ENCODE measurements around the gene DNER.

The DNER gene

GRCh38 chr2:229474125-229474524 lies 240.2 kb downstream of the DNER start:
- no peak for DNase-seq

GRCh38 chr2:229470781-229471180 lies 243.6 kb downstream of the DNER start:
- DNase-seq, result no peak

- no peak for DNase-seq
Observed at GRCh38 chr2:229467783-229468182, 246.6 kb downstream of the DNER start.

- DNase-seq, result no peak
Observed at GRCh38 chr2:229463841-229464346, 250.5 kb downstream of the DNER start.

- DNase-seq, result no peak
Observed at GRCh38 chr2:229462112-229462511, 252.2 kb downstream of the DNER start.

- no peak for DNase-seq
Observed at GRCh38 chr2:229456091-229456490, 258.3 kb downstream of the DNER start.

GRCh38 chr2:229454934-229455631 lies 259.3 kb downstream of the DNER start:
- DNase-seq, result no peak

GRCh38 chr2:229453230-229453629 lies 261.1 kb downstream of the DNER start:
- no peak for DNase-seq

- DNase-seq, result no peak
Observed at GRCh38 chr2:229451852-229452251, 262.5 kb downstream of the DNER start.

GRCh38 chr2:229447227-229447626 lies 267.1 kb downstream of the DNER start:
- no peak for DNase-seq

GRCh38 chr2:229446350-229446749 lies 268.0 kb downstream of the DNER start:
- DNase-seq, result no peak

GRCh38 chr2:229445501-229446211 lies 268.7 kb downstream of the DNER start:
- no peak for DNase-seq

- DNase-seq, result no peak
Observed at GRCh38 chr2:229445019-229445418, 269.3 kb downstream of the DNER start.

GRCh38 chr2:229443546-229444268 lies 270.6 kb downstream of the DNER start:
- DNase-seq, result no peak

- no peak for DNase-seq
Observed at GRCh38 chr2:229443141-229443540, 271.2 kb downstream of the DNER start.

GRCh38 chr2:229438430-229439159 lies 275.8 kb downstream of the DNER start:
- DNase-seq, result no peak

GRCh38 chr2:229437467-229437866 lies 276.9 kb downstream of the DNER start:
- DNase-seq, result no peak

GRCh38 chr2:229434187-229434586 lies 280.2 kb downstream of the DNER start:
- no peak for DNase-seq

- no peak for DNase-seq
Observed at GRCh38 chr2:229433351-229433750, 281.0 kb downstream of the DNER start.

- DNase-seq, result no peak
Observed at GRCh38 chr2:229431327-229431954, 282.9 kb downstream of the DNER start.

- DNase-seq, result no peak
Observed at GRCh38 chr2:229429589-229429988, 284.8 kb downstream of the DNER start.

- DNase-seq, result no peak
Observed at GRCh38 chr2:229426464-229426863, 287.9 kb downstream of the DNER start.

- DNase-seq, result no peak
Observed at GRCh38 chr2:229425598-229425997, 288.8 kb downstream of the DNER start.

Measured in activated naive CD4-positive, alpha-beta T cell treated with Interleukin-2 at 50 U/mL for 16 hours (primary cell).